Stromal cell of bone marrow (primary cell): ENCODE data around the gene ZSCAN10.
"Not testable (repeated sequence)": the region's sequence is repeated elsewhere in the genome, so short reads cannot be mapped to it uniquely, and the experiment has no call there.

Experiments
- DNase-seq: peaks from one replicate; pipeline ENCODE4 v3.0.0-alpha.2; 2012; ENCODE audit warnings: low read depth

Gene ZSCAN10

GRCh38 chr16:3085868-3086595 lies 13.1 kb downstream of the ZSCAN10 start:
- no peak for DNase-seq

DNA sequence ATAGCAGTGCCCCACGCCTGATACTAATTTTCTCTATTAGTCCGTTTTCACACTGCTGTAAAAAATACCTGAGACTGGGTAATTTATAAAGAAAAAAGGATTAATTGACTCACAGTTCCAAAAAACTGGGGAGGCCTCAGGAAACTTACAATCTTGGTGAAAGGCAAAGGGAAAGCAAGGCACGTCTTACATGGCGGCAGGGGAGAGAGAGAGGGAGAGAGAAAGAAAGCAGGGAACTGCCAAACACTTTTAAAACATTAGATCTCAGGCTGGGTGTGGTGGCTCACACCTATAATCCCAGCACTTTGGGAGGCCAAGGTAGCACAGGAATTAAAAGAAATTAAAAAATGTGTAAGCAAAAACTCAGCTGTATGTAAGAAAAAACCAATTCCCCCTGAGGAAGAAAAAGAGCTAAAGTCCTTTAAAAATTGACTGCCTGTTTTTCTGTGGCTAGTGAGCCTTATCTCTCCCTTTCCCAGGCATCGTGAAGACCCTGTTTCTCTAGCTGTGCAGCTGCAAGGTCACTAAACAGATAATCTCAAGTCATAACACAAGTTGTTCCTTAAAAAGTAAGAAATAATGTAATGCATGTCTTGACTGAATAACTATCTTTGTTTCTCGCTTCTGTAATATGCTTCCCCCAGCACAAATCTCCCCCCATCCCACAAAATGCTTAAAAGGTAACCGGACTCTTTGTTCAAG lies 14.0 kb downstream of the ZSCAN10 start:
- DNase-seq: no peak

DNA sequence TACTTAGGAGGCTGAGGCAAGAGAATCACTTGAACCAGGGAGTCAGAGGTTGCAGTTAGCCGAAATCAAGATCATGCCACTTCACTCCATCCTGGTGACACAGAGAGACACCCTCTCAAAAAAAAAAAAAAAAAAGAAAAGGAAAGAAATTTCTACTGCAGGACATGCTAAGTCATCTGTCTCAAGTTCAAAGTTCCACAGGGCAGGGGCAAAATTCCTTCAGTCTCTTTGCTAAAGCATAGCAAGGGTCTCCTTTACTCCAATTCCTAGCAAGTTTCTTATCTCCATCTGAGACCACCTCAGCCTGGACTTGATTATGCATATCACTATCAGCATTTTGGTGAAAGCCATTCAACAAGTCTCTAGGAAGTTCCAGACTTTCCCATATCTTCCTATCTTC lies 14.6 kb downstream of the ZSCAN10 start:
- no peak for DNase-seq

DNA sequence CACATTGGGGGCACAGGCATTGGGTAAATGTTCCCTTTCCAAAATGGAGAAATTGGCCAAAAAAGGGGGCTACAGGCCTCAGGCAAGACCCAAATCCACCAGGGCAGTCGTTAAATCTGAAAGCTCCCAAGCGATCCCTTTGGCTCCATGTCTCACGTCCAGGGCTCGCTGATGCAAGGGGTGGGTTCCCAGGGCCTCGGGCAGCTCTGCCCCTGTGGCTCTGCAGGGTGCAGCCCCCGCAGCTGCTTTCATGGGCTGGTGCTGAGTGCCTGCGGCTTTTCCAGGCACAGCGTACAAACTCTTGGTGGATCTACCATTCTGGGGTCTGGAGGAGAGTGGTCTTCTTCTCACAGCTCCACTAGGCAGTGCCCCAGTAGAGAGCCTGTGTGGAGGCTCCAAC lies 15.7 kb downstream of the ZSCAN10 start:
- DNase-seq: not testable (repeated sequence)

DNA sequence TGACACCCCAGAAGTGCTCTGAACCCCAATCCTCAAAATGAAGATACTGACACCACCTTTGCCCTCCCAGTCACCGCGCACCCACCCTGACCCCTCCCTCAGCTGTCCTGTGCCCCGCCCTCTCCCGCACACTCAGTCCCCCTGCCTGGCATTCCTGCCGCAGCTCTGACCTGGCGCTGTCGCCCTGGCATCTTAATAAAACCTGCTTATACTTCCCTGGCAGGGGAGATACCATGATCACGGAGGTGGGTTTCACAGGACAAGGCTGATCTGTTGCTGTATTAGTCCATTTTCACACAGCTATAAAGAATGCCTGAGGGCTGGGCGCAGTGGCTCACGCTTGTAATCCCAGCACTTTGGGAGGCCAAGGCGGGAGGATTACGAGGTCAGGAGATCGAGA lies 17.1 kb downstream of the ZSCAN10 start:
- not testable (repeated sequence) for DNase-seq

- no peak for DNase-seq
Observed at GRCh38 chr16:3080024-3080423, 19.1 kb downstream of the ZSCAN10 start.

GRCh38 chr16:3076577-3076976 lies 22.5 kb downstream of the ZSCAN10 start:
- DNase-seq: no peak

GRCh38 chr16:3075946-3076345 lies 23.1 kb downstream of the ZSCAN10 start:
- not testable (repeated sequence) for DNase-seq

- DNase-seq: no peak
Observed at GRCh38 chr16:3075523-3075915, 23.6 kb downstream of the ZSCAN10 start.

GRCh38 chr16:3074860-3075522 lies 24.1 kb downstream of the ZSCAN10 start:
- no peak for DNase-seq

DNA sequence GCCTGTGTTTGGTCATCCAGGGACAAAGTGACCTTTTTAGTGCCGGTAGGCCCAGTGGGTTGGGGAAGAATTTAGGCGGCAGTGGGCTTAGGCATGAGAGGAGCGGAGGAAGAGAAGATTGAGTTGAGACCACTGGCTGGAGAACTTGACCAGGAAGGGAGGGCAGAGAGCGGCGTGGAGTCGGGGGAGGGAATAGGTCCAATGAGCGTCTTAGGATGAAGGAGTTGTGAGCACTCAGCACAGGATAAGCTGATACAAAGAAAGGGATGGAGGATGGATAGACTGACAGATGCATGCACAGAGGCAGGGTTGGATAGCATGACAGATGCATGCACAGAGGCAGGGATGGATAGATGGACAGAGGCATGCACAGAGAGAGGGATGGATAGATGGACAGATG lies 25.6 kb downstream of the ZSCAN10 start:
- DNase-seq: no peak

DNA sequence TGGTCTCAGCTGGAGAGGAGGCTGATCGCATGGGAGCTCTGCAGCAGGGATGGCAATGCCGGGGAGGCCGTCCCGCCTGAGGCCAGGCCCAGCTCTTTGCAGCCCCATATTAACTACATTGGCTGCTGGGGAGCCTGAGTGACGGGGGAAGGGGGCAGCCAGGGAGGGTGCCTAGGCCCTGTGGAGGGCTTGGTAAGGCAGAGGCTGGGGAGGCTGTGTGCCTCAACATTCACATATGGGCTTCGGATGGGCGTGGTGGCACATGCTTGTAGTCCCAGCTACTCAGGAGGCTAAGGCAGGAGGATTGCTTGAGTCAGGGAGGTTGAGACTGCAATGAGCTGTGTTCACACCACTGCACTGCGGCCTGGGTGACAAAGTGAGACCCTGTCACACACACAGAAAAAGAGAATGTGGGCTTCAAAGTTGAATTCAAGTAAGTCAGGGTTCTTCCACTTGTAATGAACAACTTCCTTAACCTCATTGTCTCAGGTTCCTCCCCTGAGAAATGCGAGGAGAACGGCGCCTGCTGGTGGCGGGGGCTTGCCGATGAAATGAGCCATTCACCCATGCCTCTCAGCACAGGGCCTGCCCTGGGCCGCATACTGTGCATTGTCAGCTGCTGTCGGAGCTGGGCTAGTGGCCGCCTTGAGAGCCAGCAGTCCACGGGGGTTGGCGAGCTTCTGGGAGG lies 26.4 kb downstream of the ZSCAN10 start:
- DNase-seq: not testable (repeated sequence)

DNA sequence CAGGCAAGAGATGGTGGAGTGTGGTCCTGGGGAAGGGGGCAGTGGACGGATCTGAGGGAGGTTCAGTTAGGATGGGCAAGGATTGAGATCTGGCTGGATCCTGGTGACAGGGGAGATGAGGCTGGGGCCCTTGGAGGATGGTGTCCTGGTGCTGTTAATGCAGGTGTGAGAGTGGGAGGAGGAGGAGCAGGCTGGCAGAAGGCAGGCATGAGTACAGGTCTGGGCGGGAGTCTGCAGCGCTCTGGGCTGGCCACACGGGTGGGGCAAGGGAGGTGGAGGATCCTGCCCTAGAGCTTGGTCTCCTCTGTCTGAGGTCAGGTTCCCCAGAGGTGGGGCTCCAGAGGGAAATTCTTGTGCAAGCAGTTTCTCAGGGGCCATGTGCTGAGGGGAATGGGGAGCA lies 26.9 kb downstream of the ZSCAN10 start:
- DNase-seq: not testable (repeated sequence)

- DNase-seq: no peak
Observed at GRCh38 chr16:3071655-3072054, 27.4 kb downstream of the ZSCAN10 start.

DNA sequence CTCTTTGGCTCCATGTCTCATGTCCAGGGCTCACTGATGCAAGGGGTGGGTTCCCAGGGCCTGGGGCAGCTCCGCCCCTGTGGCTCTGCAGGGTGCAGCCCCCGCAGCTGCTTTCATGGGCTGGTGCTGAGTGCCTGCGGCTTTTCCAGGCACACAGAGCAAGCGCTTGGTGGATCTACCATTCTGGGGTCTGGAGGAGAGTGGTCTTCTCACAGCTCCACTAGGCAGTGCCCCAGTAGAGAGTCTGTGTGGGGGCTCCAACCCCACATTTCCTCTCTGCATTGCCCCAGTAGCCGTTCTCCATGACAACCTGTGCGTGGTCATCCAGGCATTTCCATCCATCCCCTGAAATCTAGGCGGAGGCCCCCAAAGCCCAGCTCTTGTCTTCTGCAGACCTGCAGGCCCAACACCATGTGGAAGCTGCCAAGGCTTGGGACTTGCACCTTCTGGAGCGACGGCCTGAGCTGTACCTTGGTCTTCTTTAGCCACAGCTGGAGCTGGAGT lies 28.4 kb downstream of the ZSCAN10 start:
- no peak for DNase-seq

DNA sequence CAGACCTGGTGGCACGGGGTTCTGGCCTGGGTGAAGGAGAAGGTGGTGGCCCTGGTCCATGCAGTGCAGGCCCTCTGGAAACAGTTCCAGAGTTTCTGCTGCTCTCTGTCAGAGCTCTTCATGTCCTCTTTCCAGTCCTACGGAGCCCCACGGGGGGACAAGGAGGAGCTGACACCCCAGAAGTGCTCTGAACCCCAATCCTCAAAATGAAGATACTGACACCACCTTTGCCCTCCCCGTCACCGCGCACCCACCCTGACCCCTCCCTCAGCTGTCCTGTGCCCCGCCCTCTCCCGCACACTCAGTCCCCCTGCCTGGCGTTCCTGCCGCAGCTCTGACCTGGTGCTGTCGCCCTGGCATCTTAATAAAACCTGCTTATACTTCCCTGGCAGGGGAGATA lies 29.9 kb downstream of the ZSCAN10 start:
- DNase-seq: not testable (repeated sequence)

- DNase-seq: no peak
Observed at GRCh38 chr16:3068487-3068886, 30.6 kb downstream of the ZSCAN10 start.

DNA sequence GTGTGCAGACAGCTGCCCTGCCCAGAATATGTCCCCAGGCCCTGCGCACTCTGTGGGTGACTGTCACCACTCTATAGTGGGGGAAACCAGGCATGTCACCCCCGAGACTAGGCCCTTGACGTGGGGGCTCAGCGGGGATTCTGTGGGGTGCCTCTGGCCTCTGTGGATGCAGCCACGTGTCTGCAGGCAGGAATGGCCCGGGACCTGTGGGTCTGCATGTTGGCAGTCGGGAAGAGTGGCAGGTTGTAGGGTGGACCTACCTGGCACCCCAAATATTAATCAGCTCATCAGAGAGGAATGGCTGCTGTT lies 32.7 kb downstream of the ZSCAN10 start:
- DNase-seq: no peak

DNA sequence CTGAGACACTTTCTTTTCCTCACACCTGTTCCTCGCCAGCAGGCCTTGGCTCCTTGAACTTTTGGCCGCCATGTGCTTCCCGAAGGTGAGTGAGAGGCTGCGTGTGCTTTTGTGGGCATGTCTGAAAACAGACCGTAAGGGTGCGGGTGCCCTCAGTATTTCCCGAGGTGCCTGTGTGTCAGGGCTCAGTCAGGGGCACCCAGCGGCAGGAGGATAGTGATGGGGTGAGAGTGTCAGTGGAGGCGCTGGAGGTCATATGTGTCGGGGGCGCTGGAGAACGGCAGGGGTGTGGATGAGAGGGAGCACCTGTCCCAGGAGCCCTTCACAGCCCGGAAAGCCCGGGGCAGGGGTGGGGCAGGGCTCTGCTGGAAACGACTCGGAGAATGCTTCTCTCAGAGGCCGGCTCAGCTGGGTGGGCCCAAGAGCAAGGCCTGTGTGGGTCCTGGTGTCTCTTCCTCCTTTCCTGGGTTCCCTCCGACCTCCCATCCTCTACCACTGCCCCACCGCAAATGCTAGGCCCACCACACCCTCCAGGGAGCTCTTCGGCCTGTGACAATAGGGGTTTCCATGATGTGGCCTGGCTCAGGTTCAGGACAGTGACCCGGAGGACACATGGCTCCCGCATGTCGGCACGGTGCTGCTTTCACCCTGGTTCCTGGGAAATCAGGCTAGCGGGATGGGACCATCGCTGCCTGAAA lies 33.2 kb downstream of the ZSCAN10 start:
- no peak for DNase-seq

DNA sequence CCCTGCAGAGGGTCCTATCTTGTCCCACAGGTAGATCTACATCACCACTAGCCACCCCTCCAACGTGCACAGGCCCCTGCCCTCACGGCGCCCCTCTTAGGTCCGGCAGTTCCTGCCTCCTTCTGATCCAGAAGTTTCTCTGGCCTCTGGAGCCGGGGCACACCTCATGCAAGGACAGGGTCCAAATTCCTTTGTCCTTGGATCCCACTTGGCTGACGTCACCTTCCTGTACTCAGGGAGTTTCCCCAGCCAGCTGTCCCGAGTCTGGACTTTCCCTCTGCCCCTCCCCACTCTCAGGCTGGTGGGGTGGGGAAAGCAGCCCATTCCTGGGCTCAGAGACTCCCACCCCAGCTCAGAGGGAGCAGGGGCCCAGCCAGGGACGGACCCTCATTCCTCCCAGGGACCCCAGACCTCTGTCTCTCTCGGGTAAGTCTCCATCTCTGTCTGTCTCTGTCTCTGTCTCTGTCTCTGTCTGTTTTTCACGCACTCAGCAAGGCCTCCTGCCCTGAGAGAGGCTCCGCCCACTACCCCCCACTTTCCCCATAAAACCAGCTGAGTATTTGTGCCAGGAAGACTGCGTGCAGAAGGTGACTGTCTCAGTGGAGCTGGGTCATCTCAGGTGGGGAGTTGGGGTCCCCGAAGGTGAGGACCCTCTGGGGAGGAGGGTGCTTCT lies 33.9 kb downstream of the ZSCAN10 start, which contains the start of gene IL32:
IL32 (plus strand) TSS at position 572 of the 673 bp plus-strand sequence. CDS start 172 bp downstream, outside the sequence.
- no peak for DNase-seq
